HG03575 (cell line): ENCODE measurements around the gene ITGA1.
A peak's percentile ranks its signal among the peaks of the same experiment; 100 is the strongest.
"Not testable (repeated sequence)": the region's sequence is repeated elsewhere in the genome, so short reads cannot be mapped to it uniquely, and the experiment has no call there.

ENCODE experiments used
- ATAC-seq: cut with Tn5 transposase; IDR thresholded peaks from one replicate; pipeline ENCODE4 v1.9.1; 2021; ENCODE audit not compliant: unreplicated experiment, insufficient number of reproducible peaks, low FRiP score; ENCODE audit errors: extremely low read depth

The ITGA1 gene

GRCh38 chr5:52849544-52849943 lies 61.8 kb downstream of the ITGA1 start:
- ATAC-seq = no peak

- ATAC-seq = no peak
Observed at GRCh38 chr5:52853650-52854049, 65.9 kb downstream of the ITGA1 start.

DNA sequence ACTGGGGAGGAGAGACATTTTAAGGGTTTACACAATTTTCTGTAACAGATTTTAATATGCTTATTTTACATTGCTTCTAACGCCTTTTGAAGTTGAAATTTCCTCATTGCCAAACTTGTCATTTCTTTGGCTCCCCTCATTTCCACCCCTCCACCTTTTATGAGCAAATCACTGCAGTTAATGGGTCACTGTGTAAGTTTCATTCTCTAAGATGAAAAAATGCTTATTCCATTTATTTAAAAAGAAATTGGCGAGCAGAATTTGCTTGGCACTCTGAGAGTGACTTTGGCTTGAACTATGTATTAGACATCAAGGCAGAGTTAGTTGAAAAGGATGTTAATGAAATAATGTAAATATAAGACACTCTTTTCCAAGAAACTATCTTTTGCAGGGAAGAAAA lies 66.6 kb downstream of the ITGA1 start:
- ATAC-seq = no peak

GRCh38 chr5:52854949-52855348 lies 67.2 kb downstream of the ITGA1 start:
- ATAC-seq = no peak

GRCh38 chr5:52856564-52856963 lies 68.8 kb downstream of the ITGA1 start:
- peak; percentile 66 for ATAC-seq

GRCh38 chr5:52859628-52860027 lies 71.9 kb downstream of the ITGA1 start:
- no peak for ATAC-seq

DNA sequence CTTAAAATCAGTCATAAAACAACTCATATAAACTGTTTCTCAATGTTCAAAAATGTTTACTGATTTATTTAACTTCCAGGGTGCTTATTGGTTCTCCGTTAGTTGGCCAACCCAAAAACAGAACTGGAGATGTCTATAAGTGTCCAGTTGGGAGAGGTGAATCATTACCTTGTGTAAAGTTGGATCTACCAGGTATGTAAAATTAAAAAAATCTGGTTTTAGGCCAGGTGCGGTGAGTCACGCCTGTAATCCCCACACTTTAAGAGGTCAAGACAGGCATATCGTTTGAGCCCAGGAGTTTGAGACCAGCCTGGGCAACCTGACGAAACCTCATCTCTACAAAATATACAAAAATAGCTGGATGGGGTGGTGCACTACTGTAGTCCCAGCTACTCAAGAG lies 73.7 kb downstream of the ITGA1 start:
- no peak for ATAC-seq

GRCh38 chr5:52863715-52864290 lies 76.1 kb downstream of the ITGA1 start:
- ATAC-seq = no peak

DNA sequence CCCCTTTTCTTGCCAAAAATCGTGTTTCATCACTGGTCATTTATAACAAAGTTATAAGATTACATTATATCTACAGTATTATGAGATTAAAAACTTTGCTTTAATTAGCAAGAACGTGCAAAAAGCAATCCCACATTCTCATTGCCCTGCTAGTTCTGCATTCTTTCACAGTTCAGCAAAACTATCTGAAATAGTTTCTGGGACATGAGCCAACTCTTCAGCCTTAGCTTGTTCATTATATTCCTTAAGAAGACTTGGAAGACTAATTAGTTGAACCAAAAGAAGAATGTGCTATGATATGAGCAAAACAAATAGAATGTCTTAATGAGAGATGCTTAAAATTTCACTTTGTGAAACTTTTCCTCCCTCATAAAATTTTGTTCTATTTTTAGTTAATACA lies 76.7 kb downstream of the ITGA1 start:
- no peak for ATAC-seq

DNA sequence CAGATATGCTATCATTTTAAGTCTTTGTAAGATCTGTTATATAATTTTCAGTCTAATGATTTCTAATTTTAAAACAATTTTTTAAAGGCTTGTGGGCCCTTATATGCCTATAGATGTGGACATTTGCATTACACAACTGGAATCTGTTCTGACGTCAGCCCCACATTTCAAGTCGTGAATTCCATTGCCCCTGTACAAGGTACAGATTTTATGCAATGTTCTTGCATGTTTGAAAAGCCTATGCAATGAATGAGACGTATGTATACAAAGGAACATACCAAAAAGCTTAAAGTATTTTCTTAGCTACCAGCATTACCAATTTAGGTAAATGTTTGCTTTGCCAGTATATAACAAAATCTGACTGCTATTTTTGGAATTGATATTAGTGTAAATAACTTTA lies 77.2 kb downstream of the ITGA1 start:
- no peak for ATAC-seq

GRCh38 chr5:52865991-52866390 lies 78.3 kb downstream of the ITGA1 start:
- ATAC-seq = not testable (repeated sequence)

DNA sequence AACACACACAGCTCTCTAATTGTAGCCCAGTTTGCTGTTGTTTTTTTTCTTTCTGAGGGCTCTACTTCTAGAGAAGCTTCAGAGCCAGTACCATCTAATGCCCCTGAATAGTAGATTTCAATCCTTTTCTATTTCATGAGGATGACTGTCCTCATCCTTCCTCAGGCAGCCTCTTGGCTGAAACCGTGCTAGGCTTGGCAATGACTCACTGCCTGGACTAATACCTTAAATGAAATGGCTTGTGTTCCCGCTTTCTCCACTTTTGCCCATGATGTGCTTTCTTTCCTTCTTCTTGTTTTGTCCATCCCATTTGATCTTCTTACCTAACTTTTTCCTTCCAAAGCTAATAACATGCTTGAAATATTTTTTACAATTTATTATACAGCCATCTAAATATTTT lies 80.1 kb downstream of the ITGA1 start:
- no peak for ATAC-seq

DNA sequence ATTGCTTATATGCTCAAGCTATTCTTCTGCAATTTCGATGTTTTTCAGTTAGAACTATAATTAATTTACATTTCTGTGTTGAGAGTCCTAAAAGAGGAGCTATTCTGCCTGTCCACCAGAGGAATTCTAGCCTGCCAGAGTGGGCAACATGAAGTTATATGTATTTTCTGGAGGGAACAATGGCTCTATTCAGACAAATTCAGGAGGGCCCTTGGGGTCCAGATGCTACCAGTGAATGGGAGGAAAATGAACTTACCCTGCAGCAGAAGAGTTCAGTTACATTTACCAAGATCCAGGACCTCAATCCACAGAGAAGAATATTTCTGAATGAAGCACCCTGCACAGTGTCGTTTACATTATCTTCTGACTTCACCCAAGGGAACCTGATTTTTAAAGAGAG lies 80.7 kb downstream of the ITGA1 start:
- ATAC-seq = no peak

DNA sequence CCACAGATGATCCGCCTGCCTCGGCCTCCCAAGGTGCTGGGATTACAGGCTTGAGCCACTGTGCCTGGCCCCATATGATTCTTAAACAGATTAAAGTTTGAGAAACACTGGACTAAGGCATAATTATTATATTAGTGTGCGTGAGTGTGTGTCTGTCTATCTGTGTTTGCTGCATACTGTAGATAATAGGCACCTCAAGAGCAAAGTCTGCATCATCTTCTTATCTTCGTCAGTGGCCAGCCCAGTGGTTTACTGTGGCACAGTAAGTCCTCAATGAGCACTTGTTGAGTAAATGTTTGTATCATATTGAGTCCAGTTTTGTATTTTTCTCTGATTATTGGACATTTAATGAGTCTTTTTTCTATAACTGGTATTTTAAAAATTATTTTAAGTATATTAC lies 81.7 kb downstream of the ITGA1 start:
- ATAC-seq = no peak

- no peak for ATAC-seq
Observed at GRCh38 chr5:52870448-52870847, 82.7 kb downstream of the ITGA1 start.

DNA sequence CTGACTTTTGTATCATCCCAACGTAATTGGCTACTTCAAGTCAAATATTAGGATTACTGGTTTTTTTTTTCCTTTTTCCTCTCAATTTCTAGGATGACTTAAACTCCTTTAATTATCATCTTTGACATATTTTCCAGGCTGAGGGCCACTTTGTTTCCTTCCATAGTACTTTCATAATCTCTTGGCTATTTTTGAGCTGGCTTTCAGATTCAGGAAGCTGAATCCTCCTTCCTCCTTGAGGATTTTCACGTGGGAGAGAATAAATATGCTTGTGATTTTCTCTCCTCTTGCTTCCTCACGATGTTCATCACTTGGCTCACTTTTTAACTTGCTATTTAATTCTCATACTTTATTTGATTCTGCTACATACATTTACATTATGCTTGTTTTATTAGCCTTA lies 88.1 kb downstream of the ITGA1 start:
- no peak for ATAC-seq

DNA sequence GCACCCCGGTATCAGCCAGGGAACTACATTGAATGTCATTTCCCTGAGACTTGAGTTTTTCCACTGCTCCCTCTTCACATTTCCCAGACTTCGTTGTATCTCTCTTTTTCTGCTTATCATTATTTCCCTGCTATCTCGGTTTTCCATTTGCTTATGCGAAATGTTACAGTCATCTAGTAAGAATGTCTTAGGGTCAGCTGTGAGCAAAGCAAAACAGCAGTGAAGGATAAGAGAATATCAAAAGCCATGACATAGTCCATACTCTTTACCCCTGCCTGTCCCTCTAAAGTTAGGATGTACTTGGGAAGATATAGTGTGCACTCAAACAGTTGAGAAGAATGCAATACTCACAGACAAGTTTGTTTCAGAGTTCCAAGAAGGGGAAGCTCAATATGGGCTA lies 88.7 kb downstream of the ITGA1 start:
- no peak for ATAC-seq

GRCh38 chr5:52878656-52879055 lies 90.9 kb downstream of the ITGA1 start:
- no peak for ATAC-seq

DNA sequence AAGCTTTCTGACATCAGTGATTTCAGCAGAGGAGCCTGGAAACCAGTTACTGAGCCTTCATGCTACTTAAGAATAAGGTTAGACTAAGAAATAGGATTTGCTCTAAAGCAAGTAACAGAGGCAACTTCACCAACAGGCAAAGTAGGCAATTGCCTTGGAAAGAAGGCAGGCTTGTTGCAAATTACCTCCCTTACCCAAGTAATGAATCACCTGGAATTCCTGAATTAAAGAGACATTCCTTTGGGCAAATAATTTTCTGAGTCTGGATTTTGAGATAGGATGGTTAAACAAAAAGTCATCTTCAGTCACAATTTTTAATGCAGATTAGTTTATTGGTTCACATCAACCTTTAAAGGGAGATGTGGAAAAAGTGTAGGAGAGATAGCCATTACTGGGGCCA lies 92.8 kb downstream of the ITGA1 start:
- no peak for ATAC-seq

GRCh38 chr5:52881468-52881867 lies 93.8 kb downstream of the ITGA1 start:
- ATAC-seq = no peak

- no peak for ATAC-seq
Observed at GRCh38 chr5:52883110-52883509, 95.4 kb downstream of the ITGA1 start.

DNA sequence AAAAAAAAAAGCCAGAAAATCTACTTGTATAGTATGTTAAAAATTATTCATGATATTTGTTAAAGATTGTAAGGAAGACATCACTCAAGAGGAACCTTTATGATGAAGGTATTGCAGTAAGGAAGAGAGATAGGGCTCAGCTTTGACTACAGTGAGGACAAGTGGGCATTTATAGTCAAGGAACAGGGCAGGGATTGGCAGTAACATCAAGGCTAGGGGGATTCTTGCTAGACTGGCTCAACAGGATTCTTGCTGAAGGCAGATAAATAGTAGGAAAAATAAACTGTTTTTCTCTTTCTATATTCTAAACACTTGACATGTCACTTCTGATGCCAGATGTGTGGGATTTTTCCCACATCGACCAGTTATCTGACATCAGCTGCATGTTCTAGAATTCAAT lies 96.7 kb downstream of the ITGA1 start:
- ATAC-seq = no peak
